Measurements from ENCODE around the gene GOLGA6L6. TPM values are rescaled to one million over a fixed set of nuclear protein-coding genes. Genes with fewer than 3 reads are reported as not detected.
"Not testable (repeated sequence)": the region's sequence is repeated elsewhere in the genome, so short reads cannot be mapped to it uniquely, and the experiment has no call there.

The GOLGA6L6 gene
- not detected for total RNA-seq

- not testable (repeated sequence) for DNase-seq (ENCODE audit: low spot score)
These were observed at the start of gene GOLGA6L6 for GRCh38 chr15:20541700-20542099. TSS of gene GOLGA6L6 (minus strand) at chr15:20541800. CDS start at chr15:20541709, 91 bp downstream.

- not testable (repeated sequence) for DNase-seq (ENCODE audit: low spot score)
These were observed 48.5 kb upstream of the GOLGA6L6 start for GRCh38 chr15:20590069-20590468.

DNA sequence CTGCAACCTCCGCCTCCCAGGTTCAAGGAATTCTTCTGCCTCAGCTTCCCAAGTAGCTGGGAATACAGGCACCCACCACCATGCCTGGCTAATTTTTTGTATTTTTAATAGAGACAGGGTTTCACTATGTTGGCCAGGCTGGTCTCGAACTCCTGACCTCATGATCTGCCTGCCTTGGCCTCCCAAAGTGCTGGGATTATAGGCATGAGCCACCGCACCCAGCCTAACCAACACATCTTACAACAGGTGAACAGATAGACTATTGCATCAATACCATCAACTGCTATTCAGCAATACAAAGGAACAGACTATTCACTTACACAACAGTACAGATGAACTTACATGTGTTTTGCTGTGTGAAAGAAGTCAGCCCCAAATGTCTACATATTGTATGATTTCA is 45.2 kb upstream of the GOLGA6L6 start:
- not testable (repeated sequence) for DNase-seq (ENCODE audit: low spot score)

DNA sequence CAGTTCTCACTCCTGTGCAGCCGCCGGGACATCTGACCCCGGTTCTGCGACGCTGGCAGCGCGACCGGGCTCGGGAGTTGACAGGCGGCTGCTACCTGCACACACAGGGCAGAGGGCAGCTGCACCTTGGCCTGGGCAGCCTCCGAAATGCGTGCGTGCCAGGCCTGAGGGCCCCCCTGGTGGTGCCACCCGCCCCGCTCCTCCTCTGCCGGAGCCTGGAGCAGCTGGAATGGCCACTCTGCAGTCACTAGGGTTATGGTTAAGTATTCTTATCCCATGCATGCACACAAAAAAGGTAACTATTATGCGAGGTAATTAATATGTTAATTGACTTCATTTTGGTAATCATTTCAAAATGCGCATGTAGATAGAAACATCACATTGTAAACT is 41.1 kb upstream of the GOLGA6L6 start:
- DNase-seq (ENCODE audit: low spot score) = not testable (repeated sequence)

DNA sequence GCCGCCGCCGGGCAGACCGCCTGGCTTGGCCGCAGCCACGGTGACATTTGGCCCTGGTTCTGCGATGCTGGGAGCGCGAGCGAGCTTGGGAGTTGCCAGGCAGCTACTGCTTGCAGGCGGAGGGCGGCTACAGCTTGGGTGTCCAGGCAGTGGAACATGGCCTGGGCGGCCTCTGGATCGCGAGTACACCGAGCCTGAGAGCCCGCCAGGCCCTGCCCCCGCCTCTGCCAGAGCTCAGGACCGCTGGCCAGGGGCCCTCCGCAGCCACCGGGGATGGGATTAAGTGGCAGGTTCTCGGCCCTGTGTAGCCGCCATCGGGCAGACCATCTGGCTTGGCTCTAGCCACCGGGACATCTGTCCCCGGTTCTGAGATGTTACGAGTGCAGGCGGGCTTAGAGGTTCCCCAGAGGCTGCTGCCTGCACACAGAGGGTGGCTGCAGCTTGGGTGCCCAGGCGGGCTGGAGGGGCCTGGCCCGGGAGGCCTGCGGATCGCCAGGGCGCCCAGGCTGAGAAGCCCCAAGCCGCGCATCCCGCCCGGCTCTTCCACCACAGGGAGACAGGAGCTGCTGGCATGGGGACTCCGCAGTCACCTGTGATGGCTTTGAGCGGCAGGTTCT is 40.6 kb upstream of the GOLGA6L6 start:
- DNase-seq (ENCODE audit: low spot score) = not testable (repeated sequence)

GRCh38 chr15:20581261-20582108 is 39.9 kb upstream of the GOLGA6L6 start:
- not testable (repeated sequence) for DNase-seq (ENCODE audit: low spot score)

DNA sequence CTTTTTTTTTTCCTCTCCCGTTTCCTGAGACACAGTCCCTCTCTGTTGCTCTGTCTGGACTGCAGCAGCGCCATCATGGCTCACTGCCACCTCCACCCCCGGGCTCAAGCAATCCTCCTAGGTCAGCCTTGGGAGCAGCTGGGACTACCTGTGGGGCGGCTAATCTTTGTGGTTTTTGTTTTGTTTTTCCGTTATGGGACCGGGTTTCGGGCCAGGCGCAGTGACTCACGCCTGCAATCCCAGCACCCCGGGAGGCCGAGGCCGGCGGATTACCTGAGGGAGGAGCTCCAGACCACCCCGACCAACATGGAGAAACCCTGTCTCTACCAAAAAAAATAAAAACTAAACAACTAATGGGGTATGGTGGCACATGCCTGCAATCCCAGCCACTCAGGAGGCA is 38.1 kb upstream of the GOLGA6L6 start:
- not testable (repeated sequence) for DNase-seq (ENCODE audit: low spot score)

DNA sequence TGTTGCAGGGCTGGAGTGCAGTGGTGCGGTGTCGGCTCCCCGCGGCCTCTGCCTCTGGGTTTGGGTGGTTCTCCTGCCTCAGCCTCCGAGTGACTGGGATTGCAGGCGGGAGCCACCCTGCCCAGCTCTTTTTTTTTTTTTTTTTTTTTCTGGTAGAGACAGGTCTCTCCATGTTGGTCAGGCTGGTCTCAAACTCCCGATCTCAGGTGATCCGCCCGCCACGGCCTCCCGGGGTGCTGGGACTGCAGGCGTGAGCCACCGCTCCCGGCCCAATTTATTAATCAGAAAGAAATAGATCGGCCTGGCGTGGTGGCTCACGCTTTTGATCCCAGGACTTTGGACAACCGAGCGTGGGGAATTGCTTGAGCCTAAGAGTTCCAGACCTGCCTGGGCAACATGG is 9.7 kb upstream of the GOLGA6L6 start:
- DNase-seq (ENCODE audit: low spot score) = not testable (repeated sequence)

DNA sequence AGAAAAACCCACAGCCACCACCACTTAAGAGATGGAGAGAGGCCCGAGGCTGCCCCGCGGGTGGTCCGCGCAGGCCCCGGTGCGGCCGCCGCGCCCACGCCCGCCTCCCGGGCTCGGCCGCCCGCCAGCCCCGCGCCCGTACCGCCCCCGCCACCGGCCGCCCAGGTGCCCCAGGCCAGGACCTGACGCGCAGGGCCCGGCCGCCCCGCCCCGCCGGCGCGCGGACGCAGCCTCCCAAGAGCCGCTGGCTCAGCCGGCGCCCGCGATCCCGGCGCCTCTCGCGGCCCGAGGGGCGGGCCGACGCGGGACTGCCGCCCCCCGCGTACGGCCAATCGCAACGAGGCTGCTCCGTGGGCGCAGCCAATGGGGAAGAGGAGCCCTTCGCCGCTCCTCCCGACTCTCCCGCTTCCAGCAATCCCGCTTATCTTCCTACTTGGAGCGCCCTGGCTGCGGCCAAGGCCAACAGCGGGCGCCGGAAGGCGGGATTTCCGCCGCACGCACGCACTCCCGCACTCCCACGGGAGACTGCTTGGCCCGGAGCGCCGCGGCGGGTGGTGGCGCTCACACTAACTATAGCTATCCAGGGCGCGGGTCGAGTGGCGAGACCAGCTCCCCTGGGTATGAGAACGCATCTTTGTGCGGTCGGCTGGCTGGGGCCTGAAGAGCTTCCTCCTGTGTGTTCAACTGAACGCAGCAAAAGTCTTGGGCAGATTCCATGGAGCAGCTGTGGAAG is 35.5 kb downstream of the GOLGA6L6 start:
- DNase-seq (ENCODE audit: low spot score) = not testable (repeated sequence)

- DNase-seq (ENCODE audit: low spot score) = not testable (repeated sequence)
These were observed 38.8 kb downstream of the GOLGA6L6 start for GRCh38 chr15:20502839-20503238.

GRCh38 chr15:20501512-20502222 is 39.9 kb downstream of the GOLGA6L6 start:
- not testable (repeated sequence) for DNase-seq (ENCODE audit: low spot score)

DNA sequence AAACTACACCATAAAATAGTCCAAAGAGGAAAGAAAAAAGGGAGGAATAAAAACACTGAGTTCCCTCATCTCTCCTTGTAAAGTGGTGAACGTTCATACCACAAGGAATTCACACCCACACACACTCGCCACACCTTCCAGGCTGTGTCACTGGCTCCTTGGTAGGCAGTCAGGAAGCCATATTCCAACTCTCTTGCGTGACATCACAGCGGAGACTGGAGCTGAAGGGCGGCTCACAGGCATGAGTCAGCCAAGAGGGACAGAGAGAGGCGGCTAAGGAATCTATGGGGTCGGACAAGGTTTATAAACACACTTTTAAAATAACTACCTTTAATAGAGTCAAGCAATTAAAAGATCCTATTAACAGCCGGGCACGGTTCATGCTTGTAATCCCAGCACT is 43.8 kb downstream of the GOLGA6L6 start:
- not testable (repeated sequence) for DNase-seq (ENCODE audit: low spot score)

- DNase-seq (ENCODE audit: low spot score) = not testable (repeated sequence)
These were observed 48.6 kb downstream of the GOLGA6L6 start for GRCh38 chr15:20493035-20493434.

- not testable (repeated sequence) for DNase-seq (ENCODE audit: low spot score)
These were observed 49.0 kb downstream of the GOLGA6L6 start for GRCh38 chr15:20492598-20492997.

GRCh38 chr15:20489320-20489719 is 52.3 kb downstream of the GOLGA6L6 start:
- DNase-seq (ENCODE audit: low spot score) = not testable (repeated sequence)

Measured in ureter (tissue), 1 donor.